Non-pigmented ciliary epithelial cell (primary cell): ENCODE data around the gene KIF5A.

Source experiments
- DNase-seq: peaks from one replicate; pipeline ENCODE4 v3.0.0-alpha.2; 2010; ENCODE audit warnings: low read depth

The KIF5A gene

DNA sequence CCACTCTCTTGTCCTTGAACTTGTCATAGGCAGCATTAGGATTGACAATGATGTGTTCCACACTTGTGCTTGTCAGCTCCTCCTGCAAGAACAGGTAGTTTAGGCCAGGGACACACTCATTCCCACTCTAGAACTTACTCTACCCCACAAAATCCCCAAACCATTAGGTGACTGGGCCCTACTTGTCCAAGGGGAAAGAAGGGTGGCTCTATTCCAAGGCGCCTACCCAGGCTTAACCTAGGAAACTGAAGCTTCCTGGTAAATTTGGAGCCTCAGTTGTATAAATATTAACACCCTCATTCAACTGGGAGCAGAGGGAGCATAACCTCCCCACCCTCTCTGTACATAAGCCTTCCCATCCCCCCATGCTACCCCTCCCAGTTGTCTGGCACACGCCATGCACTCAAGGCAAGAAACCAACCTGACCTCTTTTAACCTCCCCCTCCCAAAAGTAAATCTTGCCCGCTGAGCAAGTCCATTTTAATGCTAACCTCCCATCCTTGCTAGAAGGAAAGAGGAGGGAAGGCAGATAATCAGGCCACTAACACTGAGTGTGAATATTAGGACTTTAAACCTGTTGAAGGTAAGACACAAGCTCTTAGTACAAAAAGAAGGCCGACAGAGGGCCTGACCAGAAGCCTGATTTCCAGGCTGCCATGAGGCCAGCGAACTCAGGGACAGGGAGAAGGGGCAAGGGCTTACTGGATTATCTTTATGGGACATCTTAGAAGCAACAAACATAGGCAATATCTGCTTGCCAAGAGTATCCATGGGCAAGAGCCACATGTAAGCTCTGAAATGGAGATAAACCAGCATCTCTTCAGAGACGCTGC is 13.9 kb upstream of the KIF5A start:
- DNase-seq: no peak

DNA sequence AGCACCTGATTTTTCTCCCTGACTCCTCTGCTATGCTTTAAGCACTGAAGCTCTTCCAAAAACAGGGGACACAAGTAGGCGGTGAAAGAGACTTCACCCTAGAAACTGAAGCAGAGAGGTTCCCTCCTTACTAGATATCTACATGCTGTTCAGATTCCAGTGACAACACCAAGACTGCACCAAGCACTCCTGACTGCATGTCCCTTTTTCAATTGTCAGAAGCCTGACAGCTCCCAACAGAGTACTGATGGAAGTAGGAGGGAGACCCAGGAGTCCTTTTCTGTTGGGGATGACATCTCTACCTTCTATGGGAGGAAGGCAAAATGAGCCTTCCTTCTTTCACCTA is 13.3 kb upstream of the KIF5A start:
- DNase-seq: no peak

DNA sequence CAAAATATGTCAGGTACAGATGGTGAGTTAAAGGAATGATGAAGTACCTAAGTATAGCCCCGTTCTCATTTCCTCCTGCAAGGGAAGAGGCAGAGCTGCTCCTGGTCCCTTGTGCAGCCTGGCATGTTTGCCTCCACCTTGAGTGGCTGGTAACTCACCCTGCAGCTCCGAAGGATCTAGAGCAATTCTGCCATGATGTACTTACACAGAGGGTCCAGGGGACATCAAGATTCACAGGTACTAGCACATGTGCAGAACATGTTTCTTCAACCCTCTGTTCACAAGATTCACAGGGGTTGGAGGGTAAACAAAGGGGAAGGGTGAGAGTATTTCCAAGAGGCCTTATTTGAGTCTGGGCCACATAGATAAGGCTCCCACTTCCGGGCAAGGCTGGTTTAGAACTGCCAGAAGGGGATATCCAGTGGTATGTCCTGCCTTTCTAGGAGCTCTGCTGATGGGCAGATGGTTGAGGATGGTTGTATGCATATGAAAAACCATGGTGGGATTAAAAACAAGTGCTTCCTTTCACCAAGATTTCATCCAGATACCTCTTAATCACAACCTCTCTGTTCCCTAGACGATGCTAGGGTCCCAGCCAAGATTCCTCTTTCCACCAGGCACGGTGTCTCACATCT is 10.6 kb upstream of the KIF5A start:
- no peak for DNase-seq

DNA sequence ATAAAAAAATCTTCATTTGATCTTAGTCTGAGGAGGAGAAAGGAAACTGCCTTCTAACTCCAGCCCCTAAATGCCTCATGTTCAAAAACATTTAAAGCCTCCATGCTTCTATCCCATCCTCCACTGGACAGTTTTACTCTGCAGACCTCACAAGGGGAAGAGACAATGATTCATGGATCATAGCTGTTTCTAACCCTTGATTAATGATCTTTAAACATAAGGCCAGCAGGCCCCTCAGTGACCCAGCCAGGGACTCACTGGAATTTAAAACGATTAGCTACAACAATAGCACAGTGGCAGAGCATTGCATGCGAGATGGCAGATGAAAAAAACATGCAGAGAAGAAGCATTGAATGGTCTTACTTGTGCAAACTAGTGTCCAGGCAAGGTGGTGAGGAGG is 8.8 kb upstream of the KIF5A start:
- DNase-seq: no peak

DNA sequence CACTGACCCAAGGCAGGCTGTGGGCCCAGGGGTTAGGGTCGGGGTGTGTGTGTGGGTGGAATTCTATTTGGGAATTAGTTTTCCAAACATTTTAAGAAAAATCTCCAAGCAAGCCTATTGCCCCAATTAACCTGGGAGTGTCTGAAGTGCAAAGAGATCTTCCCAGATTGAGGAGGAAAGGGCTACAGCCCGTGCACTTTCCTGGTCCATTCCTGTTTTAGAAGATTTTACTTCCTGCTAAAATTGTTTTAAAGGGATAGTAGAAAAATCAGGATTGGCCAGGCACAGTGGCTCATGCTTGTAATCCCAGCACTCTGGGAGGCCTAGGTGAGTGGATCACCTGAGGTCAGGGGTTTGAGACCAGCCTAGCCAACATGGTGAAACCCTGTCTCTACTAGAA is 8.1 kb upstream of the KIF5A start:
- DNase-seq: no peak

DNA sequence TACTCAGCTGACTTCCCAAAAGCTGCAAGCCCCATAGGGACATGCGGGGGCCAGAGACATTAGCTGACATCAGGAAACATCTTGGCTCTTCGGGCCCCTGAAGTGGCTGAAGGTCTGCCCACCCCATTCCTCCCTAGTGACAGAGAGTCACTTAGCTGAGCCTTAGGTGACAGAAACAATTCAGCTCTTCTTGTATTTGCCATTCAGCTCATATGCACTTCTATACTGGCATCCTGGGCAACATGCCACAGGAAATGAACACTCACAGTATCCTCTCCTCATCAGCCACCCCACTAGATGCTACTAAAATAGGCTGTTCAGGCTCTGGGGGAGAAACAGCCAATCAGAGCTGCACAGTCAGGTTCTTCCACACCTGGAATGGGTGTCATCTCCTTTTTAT is 6.3 kb upstream of the KIF5A start:
- DNase-seq: no peak

DNA sequence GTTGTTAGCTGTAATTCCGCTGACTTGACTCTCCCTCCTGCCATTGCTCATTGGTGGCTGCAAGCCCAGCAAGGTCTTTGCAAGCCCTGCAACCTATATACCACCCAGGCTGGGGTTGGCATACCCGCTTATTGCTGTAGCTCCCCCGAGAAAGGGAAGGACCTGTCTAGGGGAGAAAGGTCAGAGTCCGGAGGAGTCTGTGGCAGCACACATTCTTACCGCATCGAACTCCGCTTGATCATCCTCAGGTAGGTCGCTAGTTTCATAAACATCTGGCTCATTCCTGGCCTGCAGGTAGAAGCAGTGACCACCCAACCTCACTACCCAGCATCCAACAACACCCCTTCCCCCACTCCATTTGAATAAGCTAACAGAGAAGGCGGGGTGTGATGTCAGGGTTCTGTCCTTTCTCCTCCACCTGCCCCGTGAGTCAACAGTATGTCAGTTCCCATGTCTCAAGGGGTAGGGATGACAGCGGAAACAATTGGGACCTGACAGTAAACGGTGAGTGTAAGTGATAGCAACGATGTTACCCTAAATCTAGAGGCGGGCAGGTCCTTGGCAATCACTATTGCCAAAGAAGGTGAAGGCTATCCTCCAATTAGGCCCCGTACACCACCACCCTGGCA is 3.9 kb upstream of the KIF5A start:
- DNase-seq: no peak

DNA sequence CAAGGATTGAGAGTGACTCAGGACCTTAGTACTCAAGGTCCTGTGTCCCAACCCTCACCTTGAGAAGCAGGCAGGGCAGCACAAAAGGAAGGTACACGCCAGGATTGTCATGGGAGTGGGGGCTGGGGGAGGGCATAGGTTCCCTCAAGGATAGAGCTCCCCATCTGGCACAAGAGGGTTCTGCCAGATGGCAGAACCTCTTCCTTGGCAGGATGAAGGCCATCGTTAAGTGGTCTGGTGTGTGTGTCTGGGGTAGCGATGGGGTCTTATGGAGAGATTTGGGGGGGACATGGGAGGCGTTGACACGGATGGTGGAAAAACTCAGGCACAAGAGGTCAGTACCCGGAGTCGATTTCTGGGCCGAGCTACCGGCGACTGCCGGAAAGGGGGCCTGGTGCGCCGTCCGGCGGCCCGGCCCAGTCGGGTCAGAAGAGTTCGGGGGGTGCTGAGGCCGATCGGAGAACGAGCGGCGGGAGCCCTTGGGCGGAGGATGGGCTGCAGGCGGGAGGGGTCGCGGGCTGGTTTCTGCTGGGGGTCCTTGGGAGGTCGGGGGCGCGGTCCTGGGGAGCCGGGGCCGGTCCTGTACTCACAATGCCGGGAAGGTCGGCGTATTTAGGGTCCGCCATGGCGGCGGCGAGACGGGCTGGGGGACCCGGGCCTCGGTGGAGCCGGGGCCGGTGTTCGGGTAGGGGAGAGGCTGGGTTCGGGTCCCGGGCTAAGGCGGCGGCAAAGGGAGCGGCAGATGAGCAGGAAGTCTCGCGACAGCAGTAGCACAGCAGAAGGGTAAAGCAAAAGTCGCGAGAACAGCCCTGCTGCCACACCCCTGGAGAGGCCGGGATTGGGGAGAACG is 3.2 kb upstream of the KIF5A start, which contains the start of gene DCTN2:
TSS of gene DCTN2 (minus strand) at position 755 of the 850 bp plus-strand sequence. CDS start at position 626, 129 bp downstream.
- peak; percentile 89 for DNase-seq

DNA sequence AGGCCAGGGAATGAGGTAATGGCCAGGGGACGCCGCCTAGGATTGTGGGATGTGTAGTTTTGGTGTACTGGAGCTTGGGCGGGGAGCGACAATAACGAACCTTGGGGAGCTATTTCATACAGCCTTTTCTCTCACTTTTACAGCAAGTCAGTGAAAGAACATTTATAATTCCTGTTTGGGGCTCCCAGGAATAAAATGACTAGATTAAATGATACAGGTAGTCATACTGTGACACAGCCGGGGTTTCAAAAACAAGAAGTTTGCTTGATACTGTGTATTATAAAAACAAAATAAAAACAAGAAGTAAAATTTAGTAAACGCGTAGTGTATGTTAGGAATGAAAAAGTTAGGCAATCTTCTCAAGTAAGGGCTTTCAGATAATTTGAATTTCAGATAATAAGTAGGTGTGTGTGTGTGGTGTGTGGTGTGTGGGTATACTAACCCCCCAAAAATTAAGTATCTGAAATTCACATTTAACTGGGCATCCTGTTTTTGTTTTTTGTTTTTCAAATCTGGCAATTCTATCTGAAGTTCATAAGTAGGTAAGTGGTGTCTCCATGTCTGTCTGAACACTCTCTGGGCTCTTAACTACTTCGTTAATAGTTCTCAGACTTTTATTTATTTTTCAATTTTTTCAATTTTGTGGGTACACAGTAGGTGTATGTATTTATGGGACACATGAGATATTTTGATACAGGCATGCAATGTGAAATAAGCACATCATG is 2.4 kb upstream of the KIF5A start:
- no peak for DNase-seq

DNA sequence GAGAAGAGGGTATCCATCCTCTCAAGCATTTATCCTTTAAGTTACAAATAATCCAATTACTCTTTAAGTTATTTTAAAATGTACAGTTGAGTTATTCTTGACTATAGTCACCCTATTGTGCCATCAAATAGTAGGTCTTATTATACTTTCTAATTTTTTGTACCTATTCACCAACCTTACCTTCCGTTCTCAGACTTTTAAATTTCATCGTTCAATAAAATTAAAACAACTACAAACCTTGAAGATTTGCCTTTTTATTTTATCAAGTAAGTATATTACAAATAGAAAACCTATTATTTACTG is 1.9 kb upstream of the KIF5A start:
- DNase-seq: no peak

DNA sequence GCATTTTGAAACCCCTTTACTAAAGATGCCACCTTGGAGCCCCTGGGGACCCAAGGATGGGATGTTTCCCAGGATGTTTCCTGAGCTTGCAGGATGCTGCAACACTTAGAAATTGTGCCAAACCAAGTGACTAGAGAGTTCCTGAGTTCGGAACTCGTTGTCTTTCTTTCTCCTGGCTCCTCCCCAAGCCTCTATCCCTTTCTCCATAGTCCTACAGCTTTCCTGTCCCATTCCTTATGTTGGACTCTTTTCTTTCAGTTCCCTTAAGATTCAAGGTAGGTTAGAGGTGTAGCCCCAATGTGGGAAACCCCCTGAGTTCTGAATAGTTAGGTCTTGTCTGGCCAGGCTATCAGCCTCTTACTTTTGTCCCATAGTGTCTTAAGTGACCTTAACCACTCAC is 1.4 kb upstream of the KIF5A start:
- DNase-seq: no peak

DNA sequence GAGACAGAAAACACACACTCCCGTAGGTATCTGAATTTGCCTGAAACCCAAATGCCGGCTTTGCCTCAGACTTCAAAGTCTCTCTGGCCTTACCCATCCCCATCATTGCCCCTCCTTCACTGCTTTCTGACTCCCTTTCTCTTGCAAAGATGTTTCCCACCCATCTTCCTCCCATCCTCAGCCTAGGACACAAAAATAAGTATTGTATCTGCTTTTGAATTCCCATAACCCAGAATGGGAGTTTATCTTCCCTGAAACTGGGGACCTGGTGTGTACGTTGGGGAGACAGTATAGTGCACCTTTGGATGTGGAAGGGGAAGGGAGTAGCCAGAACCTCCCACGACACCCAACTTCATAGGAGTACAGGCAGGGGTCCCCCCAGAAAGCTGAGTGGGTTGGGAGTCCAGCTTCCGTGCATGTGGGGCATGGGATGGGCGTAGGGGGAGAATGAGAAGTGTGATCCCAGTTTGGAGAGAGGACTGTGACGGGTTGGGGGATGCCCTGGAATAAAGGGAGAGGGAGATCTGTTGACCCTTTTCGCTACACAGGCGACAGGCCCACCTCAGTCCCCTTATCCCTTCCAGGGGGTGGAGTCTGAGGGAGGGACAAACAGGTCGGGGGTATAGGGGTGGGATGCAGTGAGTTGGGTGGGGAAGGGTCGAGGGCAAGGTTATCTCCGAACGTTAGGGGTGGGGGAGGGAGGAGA is 488 bp upstream of the KIF5A start:
- no peak for DNase-seq

DNA sequence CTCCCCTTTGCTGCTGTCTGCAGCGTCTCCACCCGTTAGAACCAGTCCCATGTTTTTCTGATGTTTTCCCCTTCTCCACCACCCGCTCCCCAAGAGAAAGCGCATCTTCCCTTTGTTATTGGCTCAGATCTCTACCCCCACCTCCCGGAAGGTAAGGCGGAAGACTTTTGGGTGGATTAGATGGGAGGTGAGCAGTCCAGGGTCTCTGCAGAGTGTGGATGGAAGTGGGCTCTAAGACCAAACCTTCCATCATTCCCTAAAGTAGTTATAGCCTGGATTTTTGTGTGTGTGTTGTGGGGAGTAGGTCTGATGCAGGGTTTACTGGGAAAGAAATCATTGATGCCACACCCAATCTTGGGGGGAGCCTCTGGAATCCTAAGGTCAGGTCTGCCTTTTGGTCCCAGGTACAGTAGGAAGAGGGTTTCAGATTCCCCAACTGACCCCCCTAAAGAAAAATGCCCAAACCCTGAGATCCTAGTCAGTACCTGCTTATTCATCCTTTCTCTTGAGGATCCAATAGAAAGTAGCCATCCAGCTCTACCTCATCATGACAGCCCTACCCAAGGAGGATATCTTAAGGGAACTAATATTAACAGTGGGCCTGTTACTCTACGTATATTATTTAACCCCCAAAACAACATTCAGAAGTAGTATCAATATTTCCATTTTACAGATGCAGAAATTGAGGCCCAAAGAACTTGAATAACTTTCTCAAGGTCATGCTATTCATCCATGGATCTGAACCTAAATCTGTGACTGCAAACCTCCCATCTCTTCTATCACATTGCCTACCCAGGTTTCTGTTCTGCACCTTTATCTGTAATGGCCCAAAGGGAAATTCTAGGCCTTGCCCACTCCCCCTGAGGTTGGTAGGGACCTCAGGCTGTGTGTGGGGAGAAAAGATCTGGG is 1.1 kb downstream of the KIF5A start:
- DNase-seq: no peak

DNA sequence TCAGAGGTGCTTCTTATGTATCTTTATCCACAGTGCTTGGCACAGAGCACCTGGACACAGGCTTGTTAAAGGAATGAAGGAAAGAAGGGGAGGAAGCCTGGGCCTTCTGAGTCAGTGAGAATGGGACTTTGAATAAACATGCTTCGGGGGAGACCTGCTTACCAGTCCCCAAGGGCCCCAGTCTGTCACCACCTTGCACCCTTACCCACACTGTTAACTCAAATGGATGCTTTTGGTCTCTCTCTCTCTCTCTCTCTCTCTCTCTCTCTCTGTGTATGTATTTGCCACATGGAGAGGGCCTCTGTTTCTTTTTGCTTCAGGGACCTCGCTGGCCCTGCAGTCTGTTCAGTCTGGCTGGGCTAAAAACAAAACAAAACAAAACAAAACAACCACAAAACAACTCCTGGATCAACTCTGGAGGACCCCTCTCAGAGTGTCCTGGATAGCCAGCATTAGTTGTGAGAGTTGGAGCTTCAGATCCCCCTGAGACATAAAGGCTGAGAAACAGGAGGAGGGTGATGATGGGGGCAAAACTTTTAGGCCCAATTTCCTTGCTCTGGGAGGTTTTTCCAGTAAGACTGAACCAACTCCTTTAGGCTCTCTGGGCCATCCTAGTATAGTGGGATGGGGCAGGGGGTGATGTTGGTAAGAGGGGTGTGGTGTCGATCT is 1.9 kb downstream of the KIF5A start:
- DNase-seq: no peak

DNA sequence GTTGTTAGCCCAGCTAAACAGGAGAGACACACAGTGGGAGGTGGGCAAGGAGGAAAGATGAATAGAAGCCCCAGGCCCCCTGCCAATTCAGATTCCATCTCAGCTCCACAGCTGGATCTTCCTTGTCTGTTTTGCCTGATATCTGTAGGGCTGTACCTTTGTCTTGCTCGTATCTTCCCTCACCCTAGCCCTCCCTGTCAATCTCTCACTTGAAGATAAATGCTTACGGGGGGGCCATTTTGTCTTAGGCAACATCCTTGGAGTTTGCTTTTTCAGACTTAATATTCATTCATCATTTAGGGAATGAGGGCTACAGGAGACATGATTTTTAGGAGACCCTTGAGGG is 2.4 kb downstream of the KIF5A start:
- no peak for DNase-seq

DNA sequence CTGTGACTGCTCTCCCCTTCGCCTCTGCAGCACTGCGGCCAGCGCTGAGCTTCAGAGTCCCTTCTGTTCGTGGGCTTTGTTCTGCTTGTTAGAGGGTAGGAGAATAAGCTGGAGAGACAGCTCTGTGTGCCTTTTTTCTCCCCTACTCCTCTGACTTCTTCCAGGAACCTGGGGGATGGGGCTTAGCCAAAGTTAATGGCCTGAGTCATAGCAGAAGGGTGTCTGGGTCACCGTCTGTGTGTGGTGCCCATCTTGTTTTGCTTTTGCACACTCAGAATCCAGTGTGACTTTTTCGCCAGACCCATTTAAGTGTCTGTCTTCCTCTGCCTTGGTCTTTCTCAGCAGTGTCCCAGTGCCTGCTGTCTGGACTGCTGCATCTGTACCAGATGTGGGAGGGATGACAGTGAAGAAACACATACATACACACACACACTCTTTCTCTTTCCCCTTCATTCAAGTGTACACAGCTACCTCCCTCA is 3.0 kb downstream of the KIF5A start:
- DNase-seq: no peak

DNA sequence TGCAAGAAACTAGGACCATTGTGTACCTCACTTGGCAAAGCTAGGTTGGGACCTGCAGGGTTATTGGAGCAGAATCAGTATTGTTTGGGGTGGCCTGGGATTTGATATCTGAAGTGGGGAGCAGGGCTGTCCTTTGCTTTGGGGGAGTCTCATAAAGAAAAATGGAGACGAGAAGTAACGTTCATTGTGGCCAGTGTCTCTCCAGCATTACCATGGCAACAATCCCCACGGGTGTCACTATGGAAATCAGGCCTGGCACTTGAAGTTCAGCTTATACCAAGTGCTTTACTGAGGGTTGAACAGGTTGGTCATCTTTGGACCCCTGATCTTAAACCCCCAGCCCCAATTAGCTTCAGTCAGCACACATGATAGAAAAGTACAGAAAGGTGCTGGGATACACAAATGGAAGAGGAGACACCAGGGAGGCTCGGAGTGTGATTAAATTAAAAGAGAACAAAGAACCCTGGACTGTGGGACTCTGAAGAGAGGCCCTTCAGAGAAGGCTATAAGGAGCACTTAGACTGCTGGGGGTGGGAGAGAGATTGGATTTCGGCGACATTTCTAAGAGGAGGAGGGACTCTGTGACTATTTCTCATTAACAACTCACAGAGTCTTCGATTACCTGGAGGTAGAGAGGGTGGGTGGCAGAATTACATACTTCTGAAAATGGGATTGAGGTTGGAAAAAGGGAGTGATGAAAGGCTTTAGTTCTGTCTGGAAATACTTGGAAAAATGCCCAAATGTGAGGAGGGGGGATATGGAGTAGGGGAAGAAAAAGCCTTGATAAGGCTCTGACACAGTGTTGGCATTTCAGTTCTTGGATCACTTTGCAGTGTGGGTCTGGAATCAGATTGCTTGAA is 3.7 kb downstream of the KIF5A start:
- no peak for DNase-seq

DNA sequence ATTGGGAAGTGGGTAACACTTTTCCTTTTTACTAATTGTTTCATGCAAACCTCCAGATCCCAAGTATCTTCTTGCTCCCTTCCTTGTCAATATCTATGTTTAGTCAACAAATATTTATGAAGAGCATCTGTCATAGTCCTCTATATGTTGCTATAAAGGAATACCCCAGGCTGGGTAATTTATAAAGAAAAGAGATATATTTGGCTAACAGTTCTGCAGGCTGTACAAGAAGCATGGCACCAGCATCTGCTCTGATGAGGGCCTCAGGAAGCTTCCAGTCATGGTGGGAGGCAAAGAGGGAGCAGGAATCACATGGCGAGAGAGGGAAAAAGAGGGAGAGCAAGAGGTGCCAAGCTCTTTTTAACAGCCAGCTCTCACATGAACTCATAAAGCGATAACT is 4.6 kb downstream of the KIF5A start:
- no peak for DNase-seq

DNA sequence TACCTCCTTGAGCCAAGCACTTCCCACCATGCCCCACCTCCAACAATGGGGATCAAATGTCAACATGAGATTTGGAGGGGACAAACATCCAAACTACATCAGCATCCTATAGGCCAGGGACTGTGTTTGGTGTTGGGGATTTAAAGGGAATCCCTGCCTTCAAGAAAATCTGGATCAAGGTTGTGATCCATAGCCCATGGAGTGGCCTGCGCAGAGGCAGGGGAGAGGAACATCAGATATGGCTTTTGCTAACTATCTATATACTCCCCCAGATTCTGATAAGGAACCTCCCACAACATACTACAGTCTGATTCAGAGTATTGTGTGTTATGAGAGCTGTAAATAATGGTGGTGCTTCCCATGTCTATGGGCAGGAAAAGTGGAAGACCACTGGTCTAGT is 5.1 kb downstream of the KIF5A start:
- DNase-seq: no peak
